Measurements from ENCODE around the gene MCM6.

MCM6 gene

DNA sequence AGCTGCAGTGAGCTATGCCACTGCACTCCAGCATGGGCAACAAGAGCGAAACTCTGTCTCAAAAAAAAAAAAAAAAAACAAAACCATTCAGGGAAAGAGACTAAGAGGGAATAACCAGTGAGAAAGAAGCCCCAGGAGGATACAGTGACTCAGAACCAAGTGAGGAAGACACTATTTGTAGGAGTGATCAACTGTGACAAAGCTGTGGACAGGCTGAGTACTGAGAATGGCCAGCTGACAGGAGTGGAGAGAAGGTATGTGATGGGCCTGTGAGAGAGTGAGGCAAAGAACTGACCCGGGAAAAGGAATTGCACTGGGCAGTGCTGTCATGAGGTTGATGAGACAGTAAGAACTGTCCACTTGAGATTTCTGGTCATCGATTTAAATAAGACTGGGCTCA is 32.6 kb downstream of the MCM6 start:
- Histone ChIP-seq H3K36me3 (peaks cover 16% of the 10 kb centered on the region), H3K4me1 (no peaks in the 10 kb centered on the region), H3K4me3 (ENCODE audit: low read depth, low read length) (no peak overlapping the region), H3K9me3 (no peaks in the 10 kb centered on the region), H3K27me3 (no peaks in the 10 kb centered on the region)
- TF ChIP-seq, protein P1, sequence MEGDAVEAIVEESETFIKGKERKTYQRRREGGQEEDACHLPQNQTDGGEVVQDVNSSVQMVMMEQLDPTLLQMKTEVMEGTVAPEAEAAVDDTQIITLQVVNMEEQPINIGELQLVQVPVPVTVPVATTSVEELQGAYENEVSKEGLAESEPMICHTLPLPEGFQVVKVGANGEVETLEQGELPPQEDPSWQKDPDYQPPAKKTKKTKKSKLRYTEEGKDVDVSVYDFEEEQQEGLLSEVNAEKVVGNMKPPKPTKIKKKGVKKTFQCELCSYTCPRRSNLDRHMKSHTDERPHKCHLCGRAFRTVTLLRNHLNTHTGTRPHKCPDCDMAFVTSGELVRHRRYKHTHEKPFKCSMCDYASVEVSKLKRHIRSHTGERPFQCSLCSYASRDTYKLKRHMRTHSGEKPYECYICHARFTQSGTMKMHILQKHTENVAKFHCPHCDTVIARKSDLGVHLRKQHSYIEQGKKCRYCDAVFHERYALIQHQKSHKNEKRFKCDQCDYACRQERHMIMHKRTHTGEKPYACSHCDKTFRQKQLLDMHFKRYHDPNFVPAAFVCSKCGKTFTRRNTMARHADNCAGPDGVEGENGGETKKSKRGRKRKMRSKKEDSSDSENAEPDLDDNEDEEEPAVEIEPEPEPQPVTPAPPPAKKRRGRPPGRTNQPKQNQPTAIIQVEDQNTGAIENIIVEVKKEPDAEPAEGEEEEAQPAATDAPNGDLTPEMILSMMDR (IDR thresholded peaks at IDR 0.05; ENCODE audit: low read depth, low read length) = no peak
- no peak for DNase-seq

DNA sequence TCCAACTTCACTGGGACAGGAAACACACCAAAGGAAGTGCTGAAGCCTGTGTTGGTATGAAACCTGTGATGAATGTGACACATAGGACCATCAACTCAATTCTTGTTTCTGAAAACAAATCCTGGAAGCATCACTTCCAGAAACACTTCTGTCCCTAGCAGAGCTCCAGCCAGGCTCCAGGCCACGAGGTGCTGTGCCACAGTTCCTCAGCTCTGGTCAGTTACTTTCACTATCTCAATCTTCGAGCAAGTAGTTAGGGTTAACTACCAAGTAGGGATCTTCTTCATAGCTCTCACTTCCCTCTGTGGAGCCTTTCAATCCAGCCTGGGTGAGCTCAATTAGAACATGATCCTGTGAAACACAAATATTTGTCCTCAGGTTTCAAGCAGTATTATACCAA is 35.6 kb downstream of the MCM6 start:
- H3K36me3 ChIP-seq = peaks cover 9% of the 10 kb centered on the region; the same call in 1 of the 2 replicates
- no peaks in the 10 kb centered on the region for H3K4me1 ChIP-seq
- no peak for DNase-seq
- H3K9me3 ChIP-seq = no peaks in the 10 kb centered on the region
- no peaks in the 10 kb centered on the region for H3K27me3 ChIP-seq
- no peak overlapping the region for H3K4me3 ChIP-seq (ENCODE audit: low read depth, low read length)
- TF ChIP-seq, protein P1 (IDR thresholded peaks at IDR 0.05; ENCODE audit: low read depth, low read length) = no peak

DNA sequence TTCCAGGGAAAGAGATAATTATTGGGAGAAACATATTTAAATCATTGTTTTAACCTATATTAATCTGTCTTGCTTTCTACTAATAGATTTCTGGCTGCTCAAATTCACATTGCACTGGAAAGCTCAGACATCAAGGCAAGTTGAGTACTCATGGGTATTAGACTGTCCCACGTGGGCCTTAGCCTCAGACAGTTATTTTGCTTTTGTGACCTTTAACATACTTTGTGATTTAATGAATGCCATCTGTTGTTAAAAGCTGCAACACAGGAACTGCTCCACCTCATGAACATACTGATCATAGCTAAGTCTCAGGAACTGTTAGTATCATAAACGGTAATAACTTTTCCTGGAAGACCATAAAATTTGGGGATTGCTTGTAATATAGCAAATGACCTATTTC is 36.5 kb downstream of the MCM6 start:
- TF ChIP-seq, protein P1 (IDR thresholded peaks at IDR 0.05; ENCODE audit: low read depth, low read length) = no peak
- DNase-seq = no peak
- no peak overlapping the region for H3K4me3 ChIP-seq (ENCODE audit: low read depth, low read length)
- H3K27me3 ChIP-seq = no peaks in the 10 kb centered on the region
- no peaks in the 10 kb centered on the region for H3K4me1 ChIP-seq
- no peaks in the 10 kb centered on the region for H3K9me3 ChIP-seq
- peaks cover 7% of the 10 kb centered on the region; the same call in 1 of the 2 replicates for H3K36me3 ChIP-seq

DNA sequence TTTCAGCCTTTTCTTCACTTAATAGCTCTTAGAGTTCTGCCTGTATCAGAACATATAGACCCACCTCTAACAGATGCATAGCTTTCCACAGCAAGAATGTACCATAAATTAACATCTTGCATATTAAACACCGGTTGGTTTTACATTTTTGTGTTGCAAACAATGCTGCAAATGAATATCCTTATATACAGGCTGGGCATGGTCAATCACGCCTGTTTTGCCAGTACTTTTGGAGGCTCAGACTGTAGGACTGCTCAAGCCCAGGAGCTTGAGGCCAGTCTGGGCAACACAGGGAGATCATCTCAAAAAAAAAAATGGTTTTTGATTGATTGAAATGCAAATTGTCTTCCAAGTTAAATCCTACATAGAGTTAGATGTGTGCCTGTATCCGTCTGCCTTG is 37.7 kb downstream of the MCM6 start:
- TF ChIP-seq, protein P1 (IDR thresholded peaks at IDR 0.05; ENCODE audit: low read depth, low read length) = no peak
- Histone ChIP-seq H3K36me3 (peaks cover 7% of the 10 kb centered on the region; the same call in 1 of the 2 replicates), H3K27me3 (no peaks in the 10 kb centered on the region), H3K4me3 (ENCODE audit: low read depth, low read length) (no peak overlapping the region), H3K4me1 (no peaks in the 10 kb centered on the region), H3K9me3 (no peaks in the 10 kb centered on the region)
- DNase-seq = no peak

DNA sequence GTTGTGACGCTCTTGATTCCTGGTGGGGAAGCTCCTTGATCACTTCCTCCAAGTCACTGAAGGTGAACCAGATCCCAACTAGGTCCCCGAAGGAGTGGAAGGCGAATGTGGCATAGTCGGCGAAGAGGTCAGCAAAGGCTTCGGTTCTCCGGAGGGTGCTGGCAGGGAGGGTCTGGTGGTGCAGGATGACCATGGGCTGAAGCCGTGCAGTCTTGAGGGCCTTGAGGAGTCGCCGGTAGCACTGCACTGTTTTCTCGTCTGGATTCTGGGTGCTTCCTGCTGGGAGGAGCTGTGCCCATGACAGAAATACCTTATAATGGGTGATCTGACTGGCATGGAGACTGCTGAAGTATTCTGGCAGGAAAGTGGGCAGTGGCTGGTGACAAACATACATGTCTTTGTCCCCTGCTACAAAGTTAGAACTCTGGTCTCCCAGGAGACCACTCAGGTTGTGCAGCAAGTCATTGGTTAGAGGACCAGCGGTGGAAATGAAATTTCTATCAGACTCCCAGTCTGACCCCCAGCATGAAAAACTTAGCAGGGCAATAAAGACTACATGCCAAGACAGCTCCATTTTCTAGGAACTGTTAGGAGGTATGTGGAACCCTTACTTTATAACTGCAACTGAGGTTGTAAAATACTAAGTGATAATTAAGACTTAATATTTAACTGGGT is 39.5 kb downstream of the MCM6 start, which contains the start of gene LCT:
Gene LCT, minus strand, starts transcription at position 589 of the 675 bp plus-strand sequence. Its CDS starts 15 bp downstream, at position 574.
- no peaks in the 10 kb centered on the region for H3K4me1 ChIP-seq

DNA sequence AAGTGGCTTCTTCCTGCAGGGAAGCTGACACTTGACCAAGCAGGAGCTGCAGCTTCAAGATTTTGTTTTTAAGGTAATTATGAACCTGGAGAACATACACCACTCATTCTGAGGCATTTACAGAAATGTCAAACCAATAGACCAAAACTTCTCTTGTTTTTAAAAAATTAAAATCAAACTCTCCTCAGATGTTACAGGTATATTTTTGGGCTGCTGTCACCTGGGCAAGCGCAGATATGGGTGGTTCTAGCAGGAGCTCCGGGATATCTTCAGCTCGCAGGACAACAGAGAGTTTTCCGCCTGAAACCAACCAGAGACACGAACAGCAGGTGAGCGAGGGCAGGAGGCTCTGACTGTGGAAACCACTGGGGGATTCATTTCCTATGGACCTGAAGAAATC is 43.4 kb downstream of the MCM6 start:
- no peak for DNase-seq
- Histone ChIP-seq H3K27me3 (no peaks in the 10 kb centered on the region), H3K9me3 (no peaks in the 10 kb centered on the region), H3K4me3 (ENCODE audit: low read depth, low read length) (no peak overlapping the region), H3K4me1 (no peaks in the 10 kb centered on the region), H3K36me3 (no peaks in the 10 kb centered on the region)
- TF ChIP-seq, protein P1 (IDR thresholded peaks at IDR 0.05; ENCODE audit: low read depth, low read length) = no peak

More for the DNA sequence above, 39.5 kb downstream of the MCM6 start, which contains the start of gene LCT:
- no peak for DNase-seq
- H3K9me3 ChIP-seq = no peaks in the 10 kb centered on the region
- no peak within 1 kb of the TSS for H3K4me3 ChIP-seq (ENCODE audit: low read depth, low read length)
- H3K27me3 ChIP-seq = no peaks in the 10 kb centered on the region
- peaks cover 4% of the 10 kb centered on the region; the same call in 1 of the 2 replicates for H3K36me3 ChIP-seq
- TF ChIP-seq, protein P1 (IDR thresholded peaks at IDR 0.05; ENCODE audit: low read depth, low read length) = no peak

Data from BE2C (cell line).